GM19324 (cell line): ENCODE results near the gene PDZD7.
"Not testable (repeated sequence)": the region's sequence is repeated elsewhere in the genome, so short reads cannot be mapped to it uniquely, and the experiment has no call there.

ENCODE experiments used
- ATAC-seq: cut with Tn5 transposase; IDR thresholded peaks from one replicate; pipeline ENCODE4 v1.9.1; 2021; ENCODE audit warnings: mild to moderate bottlenecking, moderate library complexity; ENCODE audit not compliant: unreplicated experiment, low FRiP score

The PDZD7 gene

GRCh38 chr10:100988166-100988565 is 42.8 kb downstream of the PDZD7 start:
- ATAC-seq: no peak

GRCh38 chr10:100987685-100988049 is 43.3 kb downstream of the PDZD7 start:
- peak; percentile 5 for ATAC-seq

- peak; percentile 79 for ATAC-seq
Observed at GRCh38 chr10:100986952-100987684, 43.8 kb downstream of the PDZD7 start, which contains the start of the genes MRPL43 and TWNK. Gene MRPL43, minus strand, starts transcription at chr10:100987497. Its CDS starts 54 bp downstream, at chr10:100987443. Gene TWNK, plus strand, starts transcription at chr10:100987543. Its CDS starts 668 bp downstream, at chr10:100988211.

- ATAC-seq: no peak
Observed at GRCh38 chr10:100986623-100986951, 44.3 kb downstream of the PDZD7 start.

- ATAC-seq: no peak
Observed at GRCh38 chr10:100985336-100985735, 45.6 kb downstream of the PDZD7 start.

- no peak for ATAC-seq
Observed at GRCh38 chr10:100984672-100985177, 46.2 kb downstream of the PDZD7 start.

- ATAC-seq: no peak
Observed at GRCh38 chr10:100983868-100984671, 46.9 kb downstream of the PDZD7 start.

- no peak for ATAC-seq
Observed at GRCh38 chr10:100982916-100983830, 47.8 kb downstream of the PDZD7 start.

- ATAC-seq: no peak
Observed at GRCh38 chr10:100981178-100981772, 49.7 kb downstream of the PDZD7 start.

- no peak for ATAC-seq
Observed at GRCh38 chr10:100980711-100981110, 50.2 kb downstream of the PDZD7 start.

- no peak for ATAC-seq
Observed at GRCh38 chr10:100980311-100980710, 50.6 kb downstream of the PDZD7 start.

- ATAC-seq: no peak
Observed at GRCh38 chr10:100979791-100980272, 51.1 kb downstream of the PDZD7 start.

- no peak for ATAC-seq
Observed at GRCh38 chr10:100978901-100979195, 52.1 kb downstream of the PDZD7 start.

GRCh38 chr10:100978121-100978900 is 52.6 kb downstream of the PDZD7 start:
- ATAC-seq: no peak

- ATAC-seq: no peak
Observed at GRCh38 chr10:100977436-100977835, 53.5 kb downstream of the PDZD7 start.

- ATAC-seq: no peak
Observed at GRCh38 chr10:100976906-100977305, 54.0 kb downstream of the PDZD7 start.

GRCh38 chr10:100975397-100975796 is 55.5 kb downstream of the PDZD7 start:
- not testable (repeated sequence) for ATAC-seq

- no peak for ATAC-seq
Observed at GRCh38 chr10:100972904-100973535, 57.9 kb downstream of the PDZD7 start.
